NCI-H82 treated with DMSO at 0.1 percent for 48 hours (cell line): ENCODE results near the gene RSPH9.

ENCODE experiments used
- DNase-seq: peaks from one replicate; lab custom pipeline; 2025; ENCODE audit not compliant: unreplicated experiment; lab: John Stamatoyannopoulos, UW

The RSPH9 gene

DNA sequence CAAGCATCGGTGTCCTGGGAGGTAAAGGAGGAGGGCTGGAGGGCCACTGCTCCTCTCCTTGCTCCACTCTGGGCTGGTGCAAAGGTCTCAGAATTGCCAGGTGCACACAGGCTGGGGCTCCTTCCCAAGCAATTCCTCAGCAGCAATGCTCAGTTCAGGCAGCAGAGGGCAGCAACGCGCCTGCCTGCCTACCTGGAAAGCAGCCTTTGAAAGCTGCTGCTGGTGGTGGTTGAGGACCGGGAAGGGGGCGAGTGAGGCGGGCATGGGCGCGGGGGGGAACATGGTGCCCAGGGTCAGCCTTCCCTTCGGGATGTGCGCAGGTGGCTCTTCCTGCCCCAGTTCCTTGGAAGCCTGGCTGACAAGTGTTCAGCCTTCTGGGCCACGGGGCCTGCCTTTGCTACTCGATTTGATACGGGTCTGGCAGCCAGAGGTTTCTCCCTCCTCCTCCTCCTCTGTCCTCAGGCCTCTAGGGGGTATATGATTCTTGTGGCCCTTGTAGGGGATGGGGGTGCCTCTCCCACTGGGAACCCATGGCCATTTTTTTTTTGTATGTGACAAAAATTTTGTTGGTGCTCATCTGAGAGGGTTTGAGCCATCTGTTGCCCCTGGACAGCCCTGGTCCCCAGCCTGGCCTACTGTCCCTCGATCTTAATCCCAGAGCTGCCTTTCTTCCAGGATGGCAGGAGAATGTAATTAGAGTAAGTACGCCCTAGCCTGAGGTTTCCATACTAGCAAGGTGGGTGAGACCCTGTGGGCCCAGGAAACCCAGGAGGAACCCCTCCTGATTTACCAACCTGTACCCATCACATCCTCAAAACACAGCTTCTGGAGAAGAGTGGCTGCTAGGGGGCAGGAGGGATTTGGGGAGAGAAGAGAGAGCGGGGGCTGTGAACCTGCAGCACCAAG, 22.7 kb downstream of the RSPH9 start:
- DNase-seq: peak; percentile 39

DNA sequence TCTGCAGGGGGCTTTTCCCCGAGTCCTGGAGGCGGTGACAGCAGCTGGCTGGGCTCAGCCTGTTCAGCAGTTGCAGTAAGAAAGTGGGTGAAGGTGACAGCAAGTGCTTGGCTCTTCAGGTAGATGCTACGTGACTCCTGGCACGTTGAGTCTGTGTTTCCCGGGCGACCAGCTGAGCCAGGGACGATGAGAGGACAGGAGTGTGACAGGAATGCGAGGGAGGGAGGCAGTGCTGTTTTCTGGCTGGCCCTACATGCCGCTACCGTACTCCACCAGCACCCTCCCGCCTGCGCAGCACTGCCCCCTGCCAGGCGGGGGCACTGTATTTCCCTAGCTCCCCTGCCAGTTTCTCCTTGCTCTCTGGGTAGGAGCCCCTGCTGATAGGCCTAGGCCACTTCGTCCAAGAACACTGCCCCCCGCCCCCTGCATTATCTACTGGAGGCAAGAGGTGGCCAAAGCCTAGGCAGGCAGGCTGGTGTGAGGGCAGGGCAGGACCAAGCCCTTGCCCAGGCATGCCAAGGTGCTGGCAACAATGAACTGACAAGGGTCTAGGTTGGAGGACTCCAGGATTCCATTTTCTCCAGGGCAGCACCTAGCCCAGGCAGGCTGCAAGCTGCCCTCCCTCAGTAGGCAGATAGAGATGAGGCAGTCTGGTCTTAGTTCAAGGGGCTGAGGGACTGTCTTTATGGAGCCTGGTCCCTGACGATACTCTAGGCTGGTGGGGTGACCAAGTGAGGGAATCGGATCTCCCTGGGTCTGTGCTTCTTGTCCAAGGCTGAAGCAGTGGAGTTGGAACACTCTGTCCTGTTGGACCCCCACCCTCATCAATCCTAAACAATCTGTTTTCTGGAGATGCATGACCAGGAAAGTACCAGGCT, 23.6 kb downstream of the RSPH9 start:
- peak; percentile 57 for DNase-seq

DNA sequence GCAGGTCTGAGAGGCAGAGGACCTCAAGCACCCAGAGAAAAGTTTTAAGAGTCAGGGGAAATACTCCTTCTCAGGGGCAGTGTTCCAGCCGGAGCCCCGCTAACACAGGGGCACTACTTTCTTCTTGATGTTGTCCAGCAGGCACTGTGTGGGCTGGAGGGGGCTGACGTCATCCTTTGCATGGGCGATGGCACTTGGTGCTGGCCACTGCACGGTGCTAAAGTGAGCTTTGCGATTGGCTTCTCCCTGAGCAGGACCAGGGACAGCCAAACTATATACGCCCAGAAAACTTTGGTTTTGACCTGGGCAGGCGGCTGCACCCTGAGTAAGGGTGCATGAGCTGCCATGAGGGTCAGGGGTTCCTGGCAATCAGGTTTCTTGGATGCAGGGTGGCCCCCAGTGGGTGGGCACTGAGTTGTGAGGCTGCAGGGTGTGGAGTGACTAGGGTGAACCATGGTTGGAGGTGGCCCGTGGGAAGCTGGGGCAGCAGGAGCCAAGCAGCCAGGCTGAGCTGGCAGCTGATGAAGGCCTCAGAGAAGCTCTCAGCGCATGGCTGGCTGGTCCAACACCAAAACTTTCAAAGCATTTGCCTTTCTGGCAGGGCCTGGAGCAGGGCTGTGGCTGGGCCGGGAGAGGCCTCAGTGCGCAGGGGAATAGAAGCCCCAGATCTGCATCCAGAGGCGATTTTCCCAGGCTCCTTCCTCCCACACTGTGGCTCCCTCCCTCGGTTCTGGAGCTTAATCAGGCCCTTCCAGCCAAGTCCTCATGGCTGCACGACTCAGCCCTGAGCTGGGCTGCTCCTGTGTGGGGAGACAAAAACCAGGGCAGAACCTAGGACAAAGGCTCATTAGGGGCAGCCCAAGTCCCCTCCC, 24.4 kb downstream of the RSPH9 start:
- DNase-seq: no peak

DNA sequence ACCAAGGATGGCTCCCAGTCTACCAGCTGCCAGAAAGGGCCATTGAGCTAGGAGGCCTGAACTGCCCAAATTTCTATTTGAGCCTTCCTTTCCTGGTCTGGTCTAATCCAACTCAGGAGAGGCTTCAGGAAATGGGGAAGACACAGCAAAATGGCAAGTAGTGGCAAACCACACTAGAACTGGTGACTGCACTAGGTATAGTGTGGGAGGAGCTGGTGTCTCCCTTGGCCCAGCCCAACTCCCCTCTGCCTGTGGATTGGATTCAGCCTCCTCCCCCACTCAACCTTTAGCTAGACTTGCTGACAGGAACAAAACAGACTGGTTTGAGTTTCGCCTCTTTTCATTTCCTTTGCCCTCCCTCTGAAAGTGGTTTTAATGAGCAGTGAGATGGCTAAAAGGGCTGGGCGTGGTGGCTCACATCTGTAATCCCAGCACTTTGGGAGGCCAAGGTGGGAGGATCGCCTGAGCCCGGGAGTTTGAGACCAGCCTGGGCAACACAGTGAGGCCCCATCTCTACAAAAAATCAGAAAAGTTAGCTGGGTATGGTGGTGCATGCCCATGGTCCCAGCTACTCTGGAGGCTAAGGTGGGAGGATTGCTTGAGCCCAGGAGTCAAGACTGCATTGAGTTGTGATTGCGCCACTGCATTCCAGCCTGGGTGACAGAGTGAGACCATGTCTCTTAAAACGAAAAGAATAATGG, 25.2 kb downstream of the RSPH9 start:
- no peak for DNase-seq

DNA sequence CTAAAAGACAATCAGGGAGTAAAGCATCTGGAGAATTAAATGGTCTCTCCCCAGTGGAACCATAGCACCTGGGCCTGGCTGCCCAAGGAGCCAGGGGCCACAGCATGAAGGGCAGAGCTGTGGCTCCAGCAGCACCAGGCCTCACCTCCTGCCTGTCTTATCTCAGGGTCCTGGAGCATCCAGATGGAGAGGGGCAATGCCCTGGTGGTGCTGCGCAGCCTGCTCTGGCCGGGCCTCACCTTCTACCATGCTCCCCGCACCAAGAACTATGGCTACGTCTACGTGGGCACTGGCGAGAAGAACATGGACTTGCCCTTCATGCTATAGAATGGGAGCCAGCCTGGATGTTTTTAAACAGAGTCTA, 25.8 kb downstream of the RSPH9 start:
- no peak for DNase-seq

DNA sequence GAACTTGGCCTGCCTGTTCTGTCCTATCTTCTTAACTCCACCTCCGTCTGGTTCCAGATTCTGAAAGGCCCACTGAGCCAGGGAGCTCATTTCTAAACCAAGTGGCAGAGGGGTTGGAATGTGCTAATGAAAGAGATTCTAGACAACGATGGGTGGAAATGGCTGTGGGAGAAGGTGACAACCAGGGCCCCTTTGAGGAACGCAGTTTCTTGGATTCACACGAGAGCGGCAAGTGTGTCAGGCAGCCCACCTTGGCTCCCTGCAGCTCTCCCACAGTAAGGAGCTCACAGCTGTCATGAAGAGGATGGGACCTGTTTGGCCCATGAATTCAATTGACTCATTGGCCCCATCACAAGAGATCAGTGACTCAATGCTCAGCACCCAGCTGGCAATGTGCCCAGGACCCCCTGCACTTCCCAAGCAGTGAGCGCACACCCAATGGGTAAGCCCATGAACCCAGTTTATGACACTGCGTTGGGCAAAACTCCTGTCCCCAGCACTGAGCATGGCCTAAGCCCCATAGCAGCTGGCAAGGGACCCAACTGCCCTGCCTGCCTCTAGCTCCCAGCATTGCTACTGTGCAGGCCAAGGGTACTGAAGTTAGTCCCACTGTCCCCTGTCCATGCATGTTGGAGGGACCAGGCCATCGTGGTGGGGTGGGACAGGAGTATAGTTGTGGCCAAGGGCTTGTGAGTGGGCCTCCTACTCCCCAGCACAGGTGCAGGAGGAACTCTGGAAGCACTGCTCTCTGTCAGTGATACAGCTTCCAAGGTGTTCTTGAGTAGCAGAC, 26.4 kb downstream of the RSPH9 start:
- DNase-seq: no peak

DNA sequence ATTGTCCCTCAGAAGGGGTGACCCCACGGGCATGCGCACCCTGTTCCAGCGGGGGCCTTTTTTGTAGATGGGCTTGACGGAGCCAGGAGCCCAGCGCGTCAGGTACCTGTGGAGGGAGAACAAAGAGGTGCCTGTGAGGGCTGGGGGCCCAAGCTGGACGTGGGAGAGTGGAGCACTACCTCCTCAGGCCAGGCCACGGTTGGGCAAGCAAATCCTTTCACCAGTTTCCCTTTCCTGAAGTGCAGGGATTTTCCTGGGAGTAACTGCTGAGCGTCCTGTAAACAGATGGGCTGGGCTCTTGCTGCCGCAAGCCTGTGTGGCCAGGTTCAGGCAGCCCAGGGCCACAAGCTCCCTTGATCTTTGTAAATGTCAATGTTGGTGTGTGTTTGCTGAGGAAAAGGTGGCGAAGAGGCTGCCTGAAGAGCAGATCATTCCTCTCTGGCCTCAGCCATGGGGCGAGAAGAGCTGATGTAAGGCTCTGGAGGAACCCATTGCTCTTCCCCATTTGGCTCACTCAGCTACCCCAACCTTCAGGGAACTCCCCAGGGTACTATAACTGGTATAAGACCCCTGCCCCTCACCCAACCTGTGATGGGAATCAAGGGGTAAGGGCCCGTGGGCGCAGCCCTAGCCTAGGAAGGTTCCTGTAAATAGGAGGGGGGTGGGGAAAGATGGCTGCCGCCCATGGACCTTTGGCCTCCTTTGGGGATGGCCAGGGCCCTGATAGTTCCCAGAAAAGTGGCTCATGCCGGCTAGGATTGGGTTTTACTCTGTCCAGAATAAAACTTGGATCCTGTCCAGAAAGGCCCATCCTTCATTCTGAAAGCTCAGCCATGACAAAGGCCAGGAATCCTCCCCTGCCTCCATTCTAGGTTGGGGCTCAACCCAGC, 27.2 kb downstream of the RSPH9 start:
- DNase-seq: no peak

DNA sequence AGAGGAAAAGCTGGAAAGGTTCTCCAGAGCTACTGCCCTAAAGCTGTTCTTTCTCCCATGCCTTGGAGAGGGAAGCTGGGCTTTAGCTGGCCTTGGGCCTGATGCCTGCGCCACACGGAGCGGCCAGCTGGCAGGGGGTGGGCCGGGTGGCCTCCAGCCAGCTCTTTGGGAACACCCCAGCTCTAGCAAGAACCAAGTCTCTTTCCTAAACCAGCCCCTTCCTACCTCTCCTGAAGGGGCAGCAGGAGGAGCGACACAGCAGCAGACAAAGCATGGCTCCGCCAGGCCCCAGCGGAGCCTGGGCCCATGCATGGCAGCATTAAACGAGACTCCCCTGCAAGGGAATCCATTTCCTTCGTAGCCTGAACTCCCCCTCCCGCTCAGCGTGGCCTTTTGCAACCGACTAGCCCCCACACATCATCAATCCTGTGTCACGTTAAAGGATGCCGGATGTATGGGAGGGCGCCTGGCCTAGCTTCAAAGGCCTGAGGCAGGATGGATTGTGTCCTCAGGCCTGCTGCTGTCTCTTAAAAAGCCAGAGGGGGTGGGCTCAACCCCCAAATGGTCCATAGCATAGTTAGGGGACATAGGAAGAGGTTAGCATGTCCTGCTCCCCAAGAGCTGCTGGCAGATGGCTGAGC, 28.7 kb downstream of the RSPH9 start:
- no peak for DNase-seq

DNA sequence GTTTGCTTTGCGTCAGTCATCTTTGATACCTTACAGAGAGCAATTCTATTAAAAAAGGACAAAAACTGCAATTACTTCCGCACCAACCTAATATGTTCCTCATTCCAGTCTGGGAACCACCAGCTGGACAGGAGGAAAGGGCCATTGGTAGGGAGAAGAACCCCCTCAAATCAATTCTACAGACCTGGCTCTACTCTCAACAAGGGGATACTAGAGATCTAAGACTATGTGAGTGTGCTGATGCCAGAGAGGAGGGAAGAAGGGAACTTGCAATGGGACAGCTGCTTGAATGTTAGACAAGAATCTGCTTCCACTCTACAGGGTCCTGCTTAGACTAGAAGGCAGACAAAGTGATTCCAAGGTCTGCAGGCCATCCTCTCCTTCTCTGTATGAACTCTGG, 29.5 kb downstream of the RSPH9 start:
- DNase-seq: no peak

DNA sequence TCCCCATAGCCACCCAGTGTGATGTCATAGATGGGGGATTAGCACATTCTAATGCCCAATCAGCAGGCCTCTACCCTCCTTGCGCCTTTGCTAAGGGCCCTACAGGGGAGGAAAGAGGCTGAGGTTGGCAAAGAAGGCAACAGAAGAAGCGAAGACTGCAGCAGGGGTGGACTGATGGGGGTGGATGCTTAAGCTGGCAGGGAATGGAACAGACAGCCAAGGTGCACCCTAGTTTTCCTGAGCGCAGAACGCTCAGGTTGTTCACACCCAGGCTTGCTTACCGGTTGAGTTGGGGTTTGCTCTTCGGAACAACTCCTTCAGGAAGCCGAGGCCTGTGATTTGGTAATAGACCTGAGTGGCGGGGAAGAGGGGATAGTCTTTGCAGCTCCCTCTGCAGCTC, 30.1 kb downstream of the RSPH9 start:
- no peak for DNase-seq

DNA sequence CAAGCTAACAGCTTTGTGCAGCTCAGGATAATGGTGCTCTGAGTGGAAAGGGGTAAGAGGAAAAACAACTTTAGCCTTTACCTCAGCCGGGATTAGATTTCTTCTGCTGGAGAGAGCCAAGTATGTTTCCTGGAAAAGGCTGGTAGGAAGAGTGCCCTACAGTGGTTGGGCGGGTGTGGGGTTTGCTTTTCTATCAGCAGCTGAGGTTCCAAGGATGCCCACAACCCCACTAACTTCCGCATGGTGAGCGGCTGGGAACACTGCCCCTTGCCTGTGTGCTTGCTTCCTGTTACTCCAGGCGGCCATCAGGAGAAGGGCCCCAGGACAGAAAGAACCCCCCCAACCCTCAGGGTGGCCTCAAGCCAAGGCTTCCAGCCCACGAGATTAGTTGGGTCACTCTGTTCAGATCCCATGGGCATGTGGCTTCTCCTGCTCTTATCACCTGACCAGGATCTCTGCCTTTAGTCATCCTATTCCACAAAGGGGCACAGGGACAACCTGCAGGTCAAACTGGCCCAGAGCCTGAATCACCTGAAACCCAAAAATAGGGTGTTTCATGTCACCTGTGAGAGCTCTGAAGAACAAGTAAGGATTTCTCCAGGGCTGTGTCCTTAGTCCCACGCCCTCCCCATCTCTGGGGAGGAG, 32.2 kb downstream of the RSPH9 start:
- DNase-seq: no peak

DNA sequence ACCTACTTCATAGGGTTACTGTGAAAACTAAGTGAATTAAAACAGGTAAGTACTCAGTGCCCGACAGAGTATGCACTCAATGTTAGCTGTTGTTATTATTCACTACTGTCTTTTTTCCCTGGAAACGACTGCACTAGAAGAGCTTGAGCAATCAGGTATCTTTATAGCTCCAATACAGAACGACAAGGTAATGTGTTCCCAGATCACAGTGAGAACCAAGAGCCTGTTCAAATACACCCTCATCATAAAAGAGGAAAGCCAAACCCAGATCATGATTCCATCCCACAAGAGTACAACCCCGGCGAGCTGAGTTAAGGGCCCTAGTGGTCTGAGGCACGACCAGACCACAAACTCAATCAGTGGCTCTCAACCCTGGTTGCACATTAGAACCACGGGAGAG, 32.9 kb downstream of the RSPH9 start:
- no peak for DNase-seq

DNA sequence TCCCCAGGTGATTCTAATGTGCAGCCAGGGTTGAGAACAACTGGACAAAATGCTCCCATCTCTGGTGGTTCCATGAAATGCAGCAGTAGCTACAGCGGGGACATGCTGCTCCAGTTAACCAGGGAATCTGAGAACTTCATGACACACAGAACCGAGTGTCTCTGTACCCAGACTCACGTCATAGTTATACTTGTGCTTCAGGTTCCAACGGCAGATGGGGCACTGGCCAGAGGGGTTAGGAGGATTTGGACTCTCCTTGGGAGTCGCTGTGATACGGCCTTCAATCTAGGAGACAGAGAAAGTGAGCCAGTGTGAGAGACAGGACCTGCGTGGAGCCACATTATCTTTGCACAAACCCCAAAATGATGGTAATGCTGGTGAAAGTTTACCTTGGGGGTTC, 33.5 kb downstream of the RSPH9 start:
- no peak for DNase-seq

DNA sequence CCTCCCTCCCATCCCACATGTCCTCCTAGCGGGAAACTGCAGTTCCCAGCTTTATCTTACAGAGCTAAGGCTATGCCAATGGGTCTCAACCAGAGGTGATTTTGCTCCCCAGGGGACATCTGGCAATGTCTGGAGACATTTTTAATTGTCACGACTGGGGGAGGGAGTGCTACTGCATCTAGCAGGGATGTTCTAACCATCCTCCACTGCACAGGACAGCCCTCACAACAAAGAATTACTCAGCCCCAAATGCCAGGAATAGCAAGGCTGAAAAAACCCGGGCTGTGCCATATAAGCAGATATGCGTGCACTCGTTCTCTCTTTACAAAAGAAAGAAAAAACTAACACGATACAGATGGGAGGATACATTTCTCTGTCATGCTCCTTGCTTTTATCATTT, 34.2 kb downstream of the RSPH9 start:
- no peak for DNase-seq

DNA sequence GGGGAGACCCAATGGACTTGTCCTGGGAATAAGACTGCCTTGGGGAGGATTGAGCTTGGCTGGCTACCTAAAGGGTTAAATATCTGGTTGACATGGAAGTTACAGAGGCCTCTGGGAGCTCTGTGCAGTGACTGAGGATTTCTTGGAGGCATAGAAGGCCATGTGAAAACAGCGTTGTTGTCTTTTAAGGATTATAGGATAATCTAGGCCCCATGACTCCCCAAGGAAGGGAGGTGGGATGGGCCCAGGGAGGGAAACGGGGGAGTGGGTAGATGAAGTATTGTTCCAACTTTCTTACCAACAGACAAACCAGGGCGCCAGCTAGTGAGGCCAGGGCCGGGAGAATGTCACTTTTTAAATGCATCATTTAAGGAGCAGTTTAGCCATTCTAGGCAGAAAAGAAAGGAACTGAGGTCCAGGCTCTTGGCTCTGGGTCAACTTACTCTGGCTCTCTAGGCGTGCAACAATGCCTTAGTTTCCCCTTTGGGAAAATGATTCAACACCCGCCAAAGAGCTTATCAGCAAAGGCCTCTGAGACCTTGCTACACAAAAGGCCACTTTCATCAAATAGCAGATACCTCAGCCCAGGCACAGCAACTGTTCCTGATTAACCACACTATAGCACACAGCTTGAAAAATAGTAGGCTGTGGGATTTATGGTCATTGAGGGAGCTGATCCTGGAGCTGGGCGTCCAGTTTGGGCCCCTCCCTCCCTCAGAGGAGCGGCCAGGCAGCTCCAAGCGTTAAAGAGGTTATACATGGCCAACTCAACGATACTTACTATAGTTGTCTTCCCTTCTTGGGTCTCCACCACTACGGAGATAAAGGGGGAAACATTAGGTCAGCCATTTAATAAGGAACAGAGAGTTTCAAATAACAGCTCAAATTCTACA, 35.7 kb downstream of the RSPH9 start:
- DNase-seq: no peak

DNA sequence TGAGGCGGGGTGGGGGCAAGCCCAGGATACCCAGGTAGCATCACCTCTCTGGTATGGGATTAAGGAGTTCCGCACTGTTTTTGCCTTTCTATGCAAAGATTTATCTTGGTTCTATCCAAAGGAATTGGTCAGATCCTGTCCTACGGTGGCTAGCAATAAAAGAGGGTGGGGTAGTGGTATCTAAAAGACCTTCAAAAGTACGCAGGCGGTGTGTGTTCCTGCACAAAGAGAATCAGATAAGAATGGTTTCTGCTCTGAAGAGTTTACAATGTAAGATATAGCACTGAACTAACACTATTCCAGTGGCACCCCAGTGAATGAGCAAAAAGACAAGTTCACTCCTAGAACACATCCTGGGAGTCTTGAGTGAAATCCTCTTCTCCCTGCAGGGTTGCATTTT, 36.5 kb downstream of the RSPH9 start:
- DNase-seq: no peak
